ENCODE data around the gene ELL2.

The ELL2 gene

DNA sequence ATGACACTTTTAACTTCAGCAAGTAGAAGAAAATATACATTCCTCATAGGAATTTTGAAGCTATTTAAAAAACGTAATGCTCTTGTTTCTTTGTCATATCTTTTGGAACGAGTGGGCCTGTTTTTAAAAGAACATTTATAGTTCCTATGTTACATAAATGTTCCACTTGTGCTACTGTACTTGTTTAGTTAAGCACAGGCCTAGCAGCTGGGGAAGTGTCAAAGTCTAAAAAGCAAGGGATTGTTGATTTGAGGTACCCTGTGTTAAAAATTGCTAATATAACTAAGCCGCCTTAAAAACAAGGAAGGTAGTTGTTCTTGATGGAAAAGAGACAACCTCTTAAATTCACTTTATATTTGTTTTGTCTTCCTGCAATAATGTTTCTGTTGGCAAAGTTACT is 27.2 kb upstream of the ELL2 start:
- TF ChIP-seq, protein P1, sequence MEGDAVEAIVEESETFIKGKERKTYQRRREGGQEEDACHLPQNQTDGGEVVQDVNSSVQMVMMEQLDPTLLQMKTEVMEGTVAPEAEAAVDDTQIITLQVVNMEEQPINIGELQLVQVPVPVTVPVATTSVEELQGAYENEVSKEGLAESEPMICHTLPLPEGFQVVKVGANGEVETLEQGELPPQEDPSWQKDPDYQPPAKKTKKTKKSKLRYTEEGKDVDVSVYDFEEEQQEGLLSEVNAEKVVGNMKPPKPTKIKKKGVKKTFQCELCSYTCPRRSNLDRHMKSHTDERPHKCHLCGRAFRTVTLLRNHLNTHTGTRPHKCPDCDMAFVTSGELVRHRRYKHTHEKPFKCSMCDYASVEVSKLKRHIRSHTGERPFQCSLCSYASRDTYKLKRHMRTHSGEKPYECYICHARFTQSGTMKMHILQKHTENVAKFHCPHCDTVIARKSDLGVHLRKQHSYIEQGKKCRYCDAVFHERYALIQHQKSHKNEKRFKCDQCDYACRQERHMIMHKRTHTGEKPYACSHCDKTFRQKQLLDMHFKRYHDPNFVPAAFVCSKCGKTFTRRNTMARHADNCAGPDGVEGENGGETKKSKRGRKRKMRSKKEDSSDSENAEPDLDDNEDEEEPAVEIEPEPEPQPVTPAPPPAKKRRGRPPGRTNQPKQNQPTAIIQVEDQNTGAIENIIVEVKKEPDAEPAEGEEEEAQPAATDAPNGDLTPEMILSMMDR (IDR thresholded peaks at IDR 0.05; ENCODE audit: low read depth, low read length) = no peak
- no peak overlapping the region for H3K4me3 ChIP-seq (ENCODE audit: low read depth, low read length)

DNA sequence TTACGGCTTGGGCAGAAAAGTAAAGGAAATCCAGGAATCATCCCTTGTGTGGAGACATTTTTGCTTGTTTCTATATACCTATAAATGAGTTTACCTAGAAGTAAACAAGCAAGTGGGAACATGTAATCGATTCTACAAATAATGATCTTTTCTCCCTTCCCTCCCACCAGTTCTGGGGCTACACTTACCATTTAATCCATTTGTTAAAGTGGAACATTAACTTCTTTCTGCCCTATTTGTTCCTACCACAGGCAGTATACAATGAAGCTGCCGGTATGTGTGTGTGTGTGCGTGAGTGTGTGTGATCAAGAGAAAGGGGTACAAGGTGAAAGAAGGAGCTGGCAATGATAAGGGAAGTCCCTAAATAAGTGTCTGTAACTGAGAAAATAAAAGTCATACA is 26.4 kb upstream of the ELL2 start:
- TF ChIP-seq, protein P1 (IDR thresholded peaks at IDR 0.05; ENCODE audit: low read depth, low read length) = no peak
- H3K4me3 ChIP-seq (ENCODE audit: low read depth, low read length) = no peak overlapping the region

DNA sequence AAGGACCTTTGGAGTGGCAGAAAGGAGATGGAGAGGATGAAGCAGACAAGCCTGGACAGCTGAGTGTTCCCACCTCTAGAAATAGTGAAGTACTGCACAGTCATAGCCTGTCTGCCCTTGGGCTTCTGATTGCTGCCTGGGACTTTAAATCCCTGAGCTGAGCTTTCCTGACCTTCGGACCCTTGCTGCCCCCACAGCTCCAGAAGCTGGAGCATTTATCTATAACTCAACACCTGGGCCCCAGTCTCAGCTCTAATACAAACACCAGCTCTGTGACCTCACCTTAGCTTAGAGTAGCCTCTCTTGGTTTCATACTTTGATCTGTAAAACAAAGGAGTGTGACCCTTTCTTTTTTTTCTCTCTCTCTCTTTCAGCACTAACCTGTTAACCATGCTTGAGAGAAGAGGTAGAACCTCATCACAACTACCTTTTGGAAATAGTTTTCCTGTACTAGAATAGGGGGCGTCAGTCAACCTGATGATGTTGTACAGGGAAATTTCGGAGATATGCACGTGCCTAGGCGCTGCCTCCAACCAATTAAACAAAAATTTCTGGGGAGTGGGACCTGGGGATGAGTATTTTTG is 25.4 kb upstream of the ELL2 start:
- no peak overlapping the region for H3K4me3 ChIP-seq (ENCODE audit: low read depth, low read length)
- TF ChIP-seq, protein P1 (IDR thresholded peaks at IDR 0.05; ENCODE audit: low read depth, low read length) = no peak

GRCh38 chr5:95986001-95986400 is 24.4 kb upstream of the ELL2 start:
- TF ChIP-seq, protein P1 (IDR thresholded peaks at IDR 0.05; ENCODE audit: low read depth, low read length) = no peak
- H3K4me3 ChIP-seq (ENCODE audit: low read depth, low read length) = no peak overlapping the region

DNA sequence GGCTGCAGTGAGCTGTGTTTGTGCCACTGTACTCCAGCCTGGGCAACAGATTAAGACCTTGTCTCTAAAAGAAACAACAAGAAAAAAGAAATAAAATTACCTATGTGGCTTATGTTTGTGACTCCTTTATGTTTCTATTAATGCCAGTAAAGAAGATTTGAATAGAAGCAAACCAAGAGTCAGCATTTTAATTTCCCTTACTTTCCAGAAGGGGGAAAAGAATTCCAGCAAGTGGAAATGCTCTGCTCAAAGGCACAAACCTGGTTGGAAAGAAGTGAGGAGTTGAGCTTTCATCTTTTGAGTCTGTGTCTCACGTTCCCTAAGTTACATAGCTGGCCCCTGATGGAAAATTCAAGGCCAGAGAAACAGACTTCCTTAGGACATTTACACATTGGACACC is 23.6 kb upstream of the ELL2 start:
- no peak overlapping the region for H3K4me3 ChIP-seq (ENCODE audit: low read depth, low read length)
- TF ChIP-seq, protein P1 (IDR thresholded peaks at IDR 0.05; ENCODE audit: low read depth, low read length) = no peak

- no peak overlapping the region for H3K4me3 ChIP-seq (ENCODE audit: low read depth, low read length)
- TF ChIP-seq, protein P1 (IDR thresholded peaks at IDR 0.05; ENCODE audit: low read depth, low read length) = no peak
Observed at GRCh38 chr5:95984287-95984938, 22.8 kb upstream of the ELL2 start.

GRCh38 chr5:95983509-95983908 is 21.9 kb upstream of the ELL2 start:
- TF ChIP-seq, protein P1 (IDR thresholded peaks at IDR 0.05; ENCODE audit: low read depth, low read length) = no peak
- no peak overlapping the region for H3K4me3 ChIP-seq (ENCODE audit: low read depth, low read length)

Measured in WI38 (cell line).